ENCODE results near the gene HEATR9.

DNA sequence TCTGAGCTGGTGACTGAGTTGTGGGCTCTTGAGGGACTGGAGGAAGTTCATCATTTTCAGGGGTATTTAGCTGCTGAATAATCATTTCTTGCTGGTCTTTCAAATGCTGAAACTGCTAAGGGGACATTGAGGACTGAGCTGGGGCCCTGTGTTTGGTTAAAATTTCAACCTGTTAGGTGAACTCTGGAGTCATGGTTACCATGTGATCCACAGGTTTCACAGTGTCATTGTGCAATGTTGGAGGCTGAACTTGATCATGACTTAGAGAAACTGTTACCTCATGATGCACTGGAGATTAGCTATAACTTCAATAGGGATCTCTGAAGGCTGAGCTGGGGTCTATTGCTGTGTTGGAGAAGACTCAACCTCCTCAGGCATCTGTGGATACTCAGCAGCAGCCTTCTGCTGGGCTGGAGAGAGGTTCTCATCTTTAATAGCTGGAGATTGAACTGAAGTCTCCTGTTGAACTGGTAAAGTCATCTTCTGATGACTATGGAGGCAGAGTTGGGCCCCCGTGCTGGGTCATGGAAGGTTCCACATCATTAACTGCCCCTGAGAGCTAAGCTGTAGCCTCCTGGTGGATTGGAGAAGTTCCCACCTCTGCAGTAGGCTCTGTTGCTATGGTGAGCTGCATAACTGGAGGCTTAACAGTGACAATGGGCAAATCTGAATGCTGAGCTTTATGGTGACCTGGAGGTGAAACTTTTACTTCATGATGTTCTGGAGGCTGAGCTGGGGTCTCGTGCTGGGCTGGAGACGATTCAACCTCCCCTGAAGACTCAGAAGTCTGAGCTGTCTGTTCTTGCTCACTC lies 46.7 kb upstream of the HEATR9 start:
- no peak for TF ChIP-seq GABPA (IDR thresholded peaks at IDR 0.05 in 1 of 2, conservative IDR thresholded peaks at IDR 0.05 in 1 of 2)
- TF ChIP-seq, protein P1, sequence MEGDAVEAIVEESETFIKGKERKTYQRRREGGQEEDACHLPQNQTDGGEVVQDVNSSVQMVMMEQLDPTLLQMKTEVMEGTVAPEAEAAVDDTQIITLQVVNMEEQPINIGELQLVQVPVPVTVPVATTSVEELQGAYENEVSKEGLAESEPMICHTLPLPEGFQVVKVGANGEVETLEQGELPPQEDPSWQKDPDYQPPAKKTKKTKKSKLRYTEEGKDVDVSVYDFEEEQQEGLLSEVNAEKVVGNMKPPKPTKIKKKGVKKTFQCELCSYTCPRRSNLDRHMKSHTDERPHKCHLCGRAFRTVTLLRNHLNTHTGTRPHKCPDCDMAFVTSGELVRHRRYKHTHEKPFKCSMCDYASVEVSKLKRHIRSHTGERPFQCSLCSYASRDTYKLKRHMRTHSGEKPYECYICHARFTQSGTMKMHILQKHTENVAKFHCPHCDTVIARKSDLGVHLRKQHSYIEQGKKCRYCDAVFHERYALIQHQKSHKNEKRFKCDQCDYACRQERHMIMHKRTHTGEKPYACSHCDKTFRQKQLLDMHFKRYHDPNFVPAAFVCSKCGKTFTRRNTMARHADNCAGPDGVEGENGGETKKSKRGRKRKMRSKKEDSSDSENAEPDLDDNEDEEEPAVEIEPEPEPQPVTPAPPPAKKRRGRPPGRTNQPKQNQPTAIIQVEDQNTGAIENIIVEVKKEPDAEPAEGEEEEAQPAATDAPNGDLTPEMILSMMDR (IDR thresholded peaks at IDR 0.05; ENCODE audit: low read depth, low read length, missing input control), result no peak
